GM12878 (cell line): ENCODE data around the gene GNAQ. TPM values are rescaled to one million over a fixed set of nuclear protein-coding genes. Genes with fewer than 3 reads are reported as not detected.

Source experiments
- ATAC-seq: fragments of 200-7000 bp; cut with Tn5 transposase; 3 replicates; pipeline ENCODE4 v1.9.1; 2020; ENCODE audit warnings: mild to moderate bottlenecking, moderate library complexity
- BruUV-seq: library from RNA; stranded (reverse); fragments of 400-500 nt; replicated peaks from 2 replicates; lab custom pipeline; 2021; lab: Mats Ljungman, UMichigan
- CTCF ChIA-PET: fragments of 300-600 bp; sonication (Branson Sonifier 250); formaldehyde crosslinking; extraction: SDS; loops from one replicate; lab custom pipeline; 2021; ENCODE audit warnings: inconsistent platforms; lab: Yijun Ruan, JAX
- POLR2A ChIA-PET: fragments of 350-600 bp; formaldehyde crosslinking; extraction: SDS; loops from one replicate; lab custom pipeline; 2021; ENCODE audit warnings: inconsistent platforms; lab: Charles Lee
- RAD21 ChIA-PET: fragments of 300-600 bp; sonication (Branson Sonifier 250); formaldehyde crosslinking; loops from one replicate; lab custom pipeline; 2023; ENCODE audit warnings: antibody characterized with exemption; ENCODE audit not compliant: unreplicated experiment; lab: Charles Lee
- SMC1A ChIA-PET: fragments of 300-600 bp; sonication (Branson Sonifier 250); formaldehyde crosslinking; loops from one replicate; lab custom pipeline; 2023; ENCODE audit not compliant: unreplicated experiment, uncharacterized antibody; lab: Charles Lee
- DNase-seq: peaks from one replicate; pipeline ENCODE4 v3.0.0-alpha.2; 2011; ENCODE audit warnings: low read depth, low spot score
- FAIRE-seq: peaks from 3 replicates; lab custom pipeline; 2011; peaks lifted over from hg19 to GRCh38; lab: Jason Lieb, UNC
- H2AFZ ChIP-seq: 2 replicates; pipeline ENCODE4 v1.6.0; 2011; ENCODE audit warnings: low read depth, low read length, control low read depth; ENCODE audit not compliant: control insufficient read depth
- H3K27ac ChIP-seq: 2 replicates; pipeline ENCODE4 v1.5.1; 2011; ENCODE audit warnings: control low read depth; ENCODE audit not compliant: control insufficient read depth, insufficient read depth
- H3K27me3 ChIP-seq, 2 experiments: replicated peaks in 1 of 2; 2 replicates each; pipeline versions ENCODE4 v1.6.0 to v1.6.1; 2011; ENCODE audit warnings: low read length in 1 of 2; ENCODE audit not compliant: control insufficient read depth in 2 of 2, insufficient read depth in 2 of 2
- H3K36me3 ChIP-seq, 2 experiments: 2 replicates each; pipeline ENCODE4 v1.5.1; 2011; ENCODE audit warnings: low read length in 1 of 2; ENCODE audit not compliant: control insufficient read depth in 2 of 2, insufficient read depth in 2 of 2
- H3K4me1 ChIP-seq: 2 replicates; pipeline ENCODE4 v1.6.1; 2011; ENCODE audit warnings: mild to moderate bottlenecking, low read length, moderate library complexity, mixed read lengths; ENCODE audit not compliant: control insufficient read depth, insufficient read depth
- H3K4me2 ChIP-seq: 2 replicates; pipeline ENCODE4 v1.6.0; 2011; ENCODE audit warnings: control low read depth; ENCODE audit not compliant: control insufficient read depth, insufficient read depth
- H3K4me3 ChIP-seq: fragments of 200-600 bp; sonication (generic); 2 replicates; pipeline ENCODE4 v1.5.1; 2016
- H3K79me2 ChIP-seq: 2 replicates; pipeline ENCODE4 v1.6.0; 2011; ENCODE audit warnings: low read length; ENCODE audit not compliant: control insufficient read depth, insufficient read depth
- H3K9ac ChIP-seq: 2 replicates; pipeline ENCODE4 v1.8.0; 2011; ENCODE audit warnings: low read length, control low read depth, mixed read lengths; ENCODE audit not compliant: control insufficient read depth, insufficient read depth
- H3K9me3 ChIP-seq: replicated peaks from 3 replicates; pipeline ENCODE4 v1.5.1; 2011; ENCODE audit warnings: mild to moderate bottlenecking, low read length; ENCODE audit not compliant: control insufficient read depth, insufficient read depth
- H4K20me1 ChIP-seq: 2 replicates; pipeline ENCODE4 v1.6.0; 2011; ENCODE audit not compliant: control insufficient read depth, insufficient read depth
- GATAD2B ChIP-seq: fragments of 450-650 bp; conservative IDR thresholded peaks from 2 replicates; pipeline ENCODE4 v1.6.1; 2017; ENCODE audit warnings: low read depth, mild to moderate bottlenecking, moderate library complexity
- HDGF ChIP-seq: fragments of 450-650 bp; IDR thresholded peaks from 2 replicates; pipeline ENCODE4 v1.6.1; 2016; ENCODE audit warnings: antibody characterized with exemption
- IKZF2 ChIP-seq, 2 experiments: fragments of 450-650 bp; IDR thresholded peaks; 2 replicates each; pipeline ENCODE4 v1.6.1; 2017; ENCODE audit warnings: mild to moderate bottlenecking in 2 of 2, moderate library complexity in 2 of 2
- NBN ChIP-seq: fragments of 450-650 bp; IDR thresholded peaks from 2 replicates; pipeline ENCODE4 v1.6.1; 2016
- NR2F1 ChIP-seq: fragments of 450-650 bp; conservative IDR thresholded peaks from 2 replicates; pipeline ENCODE4 v1.6.1; 2017; ENCODE audit warnings: mild to moderate bottlenecking
- SREBF1 ChIP-seq: IDR thresholded peaks from 2 replicates; pipeline ENCODE4 v1.6.1; 2012; ENCODE audit warnings: mild to moderate bottlenecking, low read length
- WGBS: methylation state at CpG from one replicate; pipeline ENCODE4 v1.1.6; 2016; ENCODE audit warnings: low lambda C conversion rate; ENCODE audit not compliant: insufficient replicate concordance, insufficient coverage; ENCODE audit errors: missing lambda C conversion rate; 5-methylcytosine and 5-hydroxymethylcytosine counted together
- in situ Hi-C: fragments of 300-500 bp; cut with MboI; formaldehyde crosslinking; loops from 9 replicates; pipeline ENCODE4 v1.14.3; 2018; ENCODE audit warnings: mixed read lengths
- intact Hi-C: fragments of 100-400 bp; cut with micrococcal nuclease; formaldehyde crosslinking; loops from one replicate; pipeline ENCODE4 v1.14.2; 2022; ENCODE audit not compliant: unreplicated experiment
- polyA plus RNA-seq, 11 experiments: library from polyadenylated mRNA; depleted of rRNA in 4 of 11; unstranded in 6 of 11; stranded (reverse) in 5 of 11; fragments of >200 nt; fragmentation: Nextera tagmentation in 4 of 11; fragmentation: Illumina TruSeq in 1 of 11; extraction: Ambion mirVana in 4 of 11; extraction: Trizol in 1 of 11; gene quantifications; 1 replicate in 1 of 11; 2 replicates in 10 of 11; pipeline versions ENCODE4 v1.2.1 to v1.2.3, GENCODE V29; 2011 to 2016; ENCODE audit warnings: inconsistent platforms in 2 of 11, missing spikeins in 2 of 11, low read depth in 1 of 11
- total RNA-seq, 4 experiments: library from RNA; depleted of rRNA in 3 of 4; stranded (reverse); fragments of >200 nt in 3 of 4; fragmentation: Illumina TruSeq in 1 of 4; extraction: Trizol in 1 of 4; gene quantifications; 2 replicates each; pipeline versions ENCODE4 v1.2.1 to v1.2.3, GENCODE V29; 2013 to 2021

GNAQ gene
- total and polyA plus RNA-seq, 10 of the 15 experiments (the other 5 are each of a cell fraction or from before 2014, with no cell fraction given) = 0.15 to 47.2 (median 0.49) TPM

DNA sequence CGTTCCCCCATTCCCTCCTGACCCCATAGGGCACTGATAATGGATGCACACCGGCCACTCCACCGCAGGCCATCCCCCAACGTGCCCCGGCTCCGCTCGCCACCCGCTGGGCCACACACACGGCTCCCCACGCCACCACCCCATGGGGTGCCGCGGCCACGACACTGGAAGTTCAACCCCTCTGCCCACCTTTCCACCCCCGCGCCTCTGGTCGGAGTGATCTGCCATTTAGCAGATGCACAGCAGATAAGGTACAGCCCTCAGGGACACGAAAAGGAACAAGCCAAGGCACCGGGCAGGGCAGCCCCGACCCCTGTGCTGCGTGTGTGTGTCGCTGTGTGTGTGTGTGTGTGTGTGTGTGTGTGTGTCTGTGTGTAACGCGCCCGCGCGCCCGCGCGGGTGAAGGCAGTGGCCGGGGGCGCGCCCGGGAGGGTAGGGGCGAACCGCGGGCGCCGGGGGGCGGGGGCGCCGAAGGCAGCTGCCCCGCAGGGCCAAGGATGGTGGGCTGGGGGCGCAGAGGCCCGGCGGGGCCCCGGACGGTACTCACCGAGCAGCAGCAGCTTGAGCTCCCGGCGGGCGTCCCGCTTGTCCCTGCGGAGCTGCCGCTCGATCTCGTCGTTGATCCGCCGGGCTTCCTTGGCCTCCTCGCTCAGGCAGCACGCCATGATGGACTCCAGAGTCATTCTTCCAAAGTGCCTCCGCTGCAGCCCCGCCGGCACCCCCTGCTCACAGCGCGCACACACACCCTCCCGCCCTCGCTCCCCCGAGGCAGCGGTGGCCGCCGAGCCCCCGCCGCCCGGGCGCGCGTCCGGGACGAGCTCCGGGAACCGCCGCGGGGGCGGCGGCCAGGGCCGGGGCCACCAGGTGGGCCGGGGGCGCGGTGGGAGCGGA lies 813 bp downstream of the GNAQ start:
- no peaks in the 10 kb centered on the region for H3K79me2 ChIP-seq
- BruUV-seq = no TSS peak
- H2AFZ ChIP-seq = no peak overlapping the region
- H3K27ac ChIP-seq = no peak overlapping the region
- no peaks in the 10 kb centered on the region for H3K4me1 ChIP-seq
- ATAC-seq (peak; percentile 27), FAIRE-seq (no peak), DNase-seq (no peak)
- TF ChIP-seq GATAD2B = 0 out of 2 replicates have a peak, but pooled peaks have one; percentile 37
- peak; percentile 68 for TF ChIP-seq HDGF
- 0 out of 4 replicates have a peak, but pooled peaks of 1 of the 2 experiments have one; percentile 28 for TF ChIP-seq IKZF2 (IDR thresholded peaks at IDR 0.05)
- TF ChIP-seq NBN = 0 out of 2 replicates have a peak, but pooled peaks have one; percentile 34
- TF ChIP-seq NR2F1 = peak; percentile 25; the same call in 1 of the 2 replicates
- TF ChIP-seq SREBF1 = no peak
- ChIA-PET CTCF (interaction anchor here (1.2 to 1.6 kb wide), 2 partner anchors 91 to 189 kb away, joined by 3 to 5 read pairs; no protein-coding TSS in a partner anchor), POLR2A (interaction anchor here (0.8 to 1.2 kb wide), 3 partner anchors 7 to 53 kb away, joined by 4 read pairs; no protein-coding TSS in a partner anchor), SMC1A (interaction anchor here (0.6 to 7.9 kb wide), 3 partner anchors 53 to 444 kb away, joined by 3 to 145 read pairs (median 3); no protein-coding TSS in a partner anchor), RAD21 (interaction anchor here (0.9 to 7.3 kb wide), 7 partner anchors 9 to 166 kb away, joined by 3 to 123 read pairs (median 3); no protein-coding TSS in a partner anchor)
- H3K4me3 ChIP-seq = no peak overlapping the region
- no peak overlapping the region for H3K9ac ChIP-seq
- H3K36me3 ChIP-seq = no peaks in the 10 kb centered on the region
- intact Hi-C loops = loop anchor here (10.0 kb wide), 2 partner anchors 276 to 576 kb away; no protein-coding TSS in a partner anchor
- WGBS = 33% methylated on average over 26 of the region's 91 CpGs
- H3K4me2 ChIP-seq = no peak overlapping the region
- H4K20me1 ChIP-seq = no peaks in the 10 kb centered on the region
- peaks cover 8 to 17% of the 10 kb centered on the region in 2 experiments for H3K27me3 ChIP-seq
- in situ Hi-C loops = no loop called here
- no peaks in the 10 kb centered on the region for H3K9me3 ChIP-seq
